ENCODE results near the gene CSK.

GRCh38 chr15:74809242-74809641, 27.4 kb downstream of the CSK start:
- TF ChIP-seq CTCF (IDR thresholded peaks at IDR 0.05) (no peak), EZH2 (IDR thresholded peaks at IDR 0.05; ENCODE audit: borderline replicate concordance, insufficient read depth, low read depth, low read length, poor library complexity, severe bottlenecking) (no peak)

Measured in B cell (primary cell).